ENCODE data around the gene ZNF652. TPM values are rescaled to one million over a fixed set of nuclear protein-coding genes. Genes with fewer than 3 reads are reported as not detected.

ZNF652 gene
- polyA plus RNA-seq, 1 donor (not counting 4 experiments of a cell fraction or from before 2014, with no cell fraction given): 8.9 TPM

DNA sequence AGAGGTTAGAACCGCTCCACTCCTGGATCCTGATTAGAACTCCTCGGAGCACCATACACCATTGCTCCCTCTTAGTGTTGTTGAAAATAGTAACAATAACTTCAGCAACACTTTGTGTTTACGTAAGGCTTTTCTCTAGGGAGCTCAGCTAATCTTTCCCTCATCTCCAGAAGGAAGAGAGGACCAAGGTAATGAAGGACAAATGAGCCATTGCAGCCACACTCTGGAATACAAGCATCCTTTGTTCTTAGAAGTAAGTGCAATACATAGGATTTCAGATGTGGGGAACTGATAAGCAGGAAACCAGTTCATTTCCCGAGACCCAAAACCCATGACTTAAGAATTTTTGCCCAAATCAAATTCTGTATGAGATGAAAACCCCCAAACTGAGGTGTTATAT lies 22.9 kb upstream of the ZNF652 start:
- Histone ChIP-seq H3K4me3 (ENCODE audit: control insufficient read depth in 2 of 3, extremely low read depth in 1 of 3, insufficient read depth in 2 of 3, low read depth in 1 of 3, low read length in 3 of 3) (no peak overlapping the region), H3K27me3 (ENCODE audit: control insufficient read depth, extremely low read depth, insufficient read depth, low read length) (peaks cover 14% of the 10 kb centered on the region), H2AFZ (ENCODE audit: control insufficient read depth, low read length) (no peak overlapping the region), H3K9me3 (ENCODE audit: control insufficient read depth, low read depth, low read length) (no peaks in the 10 kb centered on the region), H3K79me2 (ENCODE audit: control insufficient read depth, insufficient read depth, low read length) (no peaks in the 10 kb centered on the region), H4K20me1 (ENCODE audit: control insufficient read depth, extremely low read depth, insufficient read depth, low read length) (no peaks in the 10 kb centered on the region), H3K27ac (ENCODE audit: control insufficient read depth, insufficient read depth, low read length) (no peak overlapping the region), H3K36me3 (ENCODE audit: control insufficient read depth in 2 of 2, extremely low read depth in 1 of 2, insufficient read depth in 2 of 2, low read length in 2 of 2) (no peaks in the 10 kb centered on the region), H3K4me1 (ENCODE audit: control insufficient read depth, extremely low read depth, insufficient read depth, low read length) (peaks cover 12% of the 10 kb centered on the region), H3K9me1 (ENCODE audit: control insufficient read depth, extremely low read depth, insufficient read depth, low read length) (no peaks in the 10 kb centered on the region), H3K9ac (ENCODE audit: control insufficient read depth, extremely low read depth, insufficient read depth, low read length) (no peak overlapping the region), H3K4me2 (ENCODE audit: control insufficient read depth, extremely low read depth, insufficient read depth, low read depth, low read length) (no peak overlapping the region)
- dilution Hi-C loops (cut with MboI; ENCODE audit: extremely low pct_ligation_motif_present, low sequenced_read_pairs): no loop called here
- no peak for FAIRE-seq
- DNase-seq (ENCODE audit: low read depth, low spot score): no peak
- TF ChIP-seq EZH2 (IDR thresholded peaks at IDR 0.05; ENCODE audit: low read length): no peak
- TF ChIP-seq, protein P1, sequence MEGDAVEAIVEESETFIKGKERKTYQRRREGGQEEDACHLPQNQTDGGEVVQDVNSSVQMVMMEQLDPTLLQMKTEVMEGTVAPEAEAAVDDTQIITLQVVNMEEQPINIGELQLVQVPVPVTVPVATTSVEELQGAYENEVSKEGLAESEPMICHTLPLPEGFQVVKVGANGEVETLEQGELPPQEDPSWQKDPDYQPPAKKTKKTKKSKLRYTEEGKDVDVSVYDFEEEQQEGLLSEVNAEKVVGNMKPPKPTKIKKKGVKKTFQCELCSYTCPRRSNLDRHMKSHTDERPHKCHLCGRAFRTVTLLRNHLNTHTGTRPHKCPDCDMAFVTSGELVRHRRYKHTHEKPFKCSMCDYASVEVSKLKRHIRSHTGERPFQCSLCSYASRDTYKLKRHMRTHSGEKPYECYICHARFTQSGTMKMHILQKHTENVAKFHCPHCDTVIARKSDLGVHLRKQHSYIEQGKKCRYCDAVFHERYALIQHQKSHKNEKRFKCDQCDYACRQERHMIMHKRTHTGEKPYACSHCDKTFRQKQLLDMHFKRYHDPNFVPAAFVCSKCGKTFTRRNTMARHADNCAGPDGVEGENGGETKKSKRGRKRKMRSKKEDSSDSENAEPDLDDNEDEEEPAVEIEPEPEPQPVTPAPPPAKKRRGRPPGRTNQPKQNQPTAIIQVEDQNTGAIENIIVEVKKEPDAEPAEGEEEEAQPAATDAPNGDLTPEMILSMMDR (optimal IDR thresholded peaks at IDR 0.05 in 1 of 3, IDR thresholded peaks at IDR 0.05 in 1 of 3, conservative IDR thresholded peaks at IDR 0.05 in 1 of 3; ENCODE audit: extremely low read depth in 1 of 3, insufficient read depth in 2 of 3, low read length in 3 of 3): no peak

DNA sequence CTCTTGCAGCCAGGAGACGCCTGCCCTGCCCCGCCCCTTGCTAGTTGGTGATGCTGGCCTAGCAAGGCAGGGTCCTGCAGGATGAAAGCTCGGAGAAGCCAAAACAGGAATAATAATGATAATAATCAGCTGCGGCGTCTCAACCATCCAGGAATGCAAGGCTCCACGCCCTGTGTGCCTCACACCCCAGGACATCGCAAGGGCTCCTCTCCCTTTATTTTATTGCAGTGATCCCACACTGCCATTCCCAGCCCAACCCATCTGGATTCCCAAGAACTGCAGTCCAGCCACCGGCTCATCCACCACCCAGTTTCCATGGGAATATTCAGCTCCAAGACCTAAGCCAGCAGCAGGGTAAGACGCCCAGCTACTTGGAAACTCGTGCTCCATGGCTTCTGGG lies 21.0 kb upstream of the ZNF652 start:
- no peak for FAIRE-seq
- no peak overlapping the region for H3K4me2 ChIP-seq (ENCODE audit: control insufficient read depth, extremely low read depth, insufficient read depth, low read depth, low read length)
- dilution Hi-C loops (cut with MboI; ENCODE audit: extremely low pct_ligation_motif_present, low sequenced_read_pairs): no loop called here

More for the DNA sequence above, 21.0 kb upstream of the ZNF652 start:
- no peak overlapping the region for H2AFZ ChIP-seq (ENCODE audit: control insufficient read depth, low read length)
- TF ChIP-seq, protein P1 (optimal IDR thresholded peaks at IDR 0.05 in 1 of 3, IDR thresholded peaks at IDR 0.05 in 1 of 3, conservative IDR thresholded peaks at IDR 0.05 in 1 of 3; ENCODE audit: extremely low read depth in 1 of 3, insufficient read depth in 2 of 3, low read length in 3 of 3): no peak
- no peak for TF ChIP-seq EZH2 (IDR thresholded peaks at IDR 0.05; ENCODE audit: low read length)
- H3K4me3 ChIP-seq (ENCODE audit: control insufficient read depth in 2 of 3, extremely low read depth in 1 of 3, insufficient read depth in 2 of 3, low read depth in 1 of 3, low read length in 3 of 3): no peak overlapping the region
- H3K79me2 ChIP-seq (ENCODE audit: control insufficient read depth, insufficient read depth, low read length): no peaks in the 10 kb centered on the region
- peaks cover 9% of the 10 kb centered on the region for H3K4me1 ChIP-seq (ENCODE audit: control insufficient read depth, extremely low read depth, insufficient read depth, low read length)
- no peaks in the 10 kb centered on the region for H3K9me1 ChIP-seq (ENCODE audit: control insufficient read depth, extremely low read depth, insufficient read depth, low read length)
- DNase-seq (ENCODE audit: low read depth, low spot score): no peak
- H3K36me3 ChIP-seq (ENCODE audit: control insufficient read depth in 2 of 2, extremely low read depth in 1 of 2, insufficient read depth in 2 of 2, low read length in 2 of 2): no peaks in the 10 kb centered on the region
- H3K27ac ChIP-seq (ENCODE audit: control insufficient read depth, insufficient read depth, low read length): no peak overlapping the region
- peaks cover 14% of the 10 kb centered on the region for H3K27me3 ChIP-seq (ENCODE audit: control insufficient read depth, extremely low read depth, insufficient read depth, low read length)
- H3K9me3 ChIP-seq (ENCODE audit: control insufficient read depth, low read depth, low read length): no peaks in the 10 kb centered on the region
- no peak overlapping the region for H3K9ac ChIP-seq (ENCODE audit: control insufficient read depth, extremely low read depth, insufficient read depth, low read length)
- H4K20me1 ChIP-seq (ENCODE audit: control insufficient read depth, extremely low read depth, insufficient read depth, low read length): no peaks in the 10 kb centered on the region
